PFSK-1 (cell line): ENCODE measurements around the gene PCSK1N.

Experiments used
- POLR2AphosphoS5 ChIP-seq: IDR thresholded peaks from 2 replicates; pipeline ENCODE4 v1.6.1; 2012; ENCODE audit warnings: low read depth, mild to moderate bottlenecking, control low read depth, low read length, moderate library complexity
- REST ChIP-seq, 2 experiments: IDR thresholded peaks; 2 replicates each; pipeline versions ENCODE4 v1.6.1 to v1.8.0; 2011 to 2012; ENCODE audit warnings: low read depth in 2 of 2, low read length in 2 of 2, control low read depth in 1 of 2, inconsistent platforms in 1 of 2, mild to moderate bottlenecking in 1 of 2, moderate library complexity in 1 of 2; ENCODE audit not compliant: insufficient read depth in 1 of 2
- SIN3A ChIP-seq: IDR thresholded peaks from 2 replicates; pipeline ENCODE4 v1.6.1; 2012; ENCODE audit warnings: mild to moderate bottlenecking, low read length, moderate library complexity, borderline replicate concordance; ENCODE audit not compliant: insufficient read depth

DNA sequence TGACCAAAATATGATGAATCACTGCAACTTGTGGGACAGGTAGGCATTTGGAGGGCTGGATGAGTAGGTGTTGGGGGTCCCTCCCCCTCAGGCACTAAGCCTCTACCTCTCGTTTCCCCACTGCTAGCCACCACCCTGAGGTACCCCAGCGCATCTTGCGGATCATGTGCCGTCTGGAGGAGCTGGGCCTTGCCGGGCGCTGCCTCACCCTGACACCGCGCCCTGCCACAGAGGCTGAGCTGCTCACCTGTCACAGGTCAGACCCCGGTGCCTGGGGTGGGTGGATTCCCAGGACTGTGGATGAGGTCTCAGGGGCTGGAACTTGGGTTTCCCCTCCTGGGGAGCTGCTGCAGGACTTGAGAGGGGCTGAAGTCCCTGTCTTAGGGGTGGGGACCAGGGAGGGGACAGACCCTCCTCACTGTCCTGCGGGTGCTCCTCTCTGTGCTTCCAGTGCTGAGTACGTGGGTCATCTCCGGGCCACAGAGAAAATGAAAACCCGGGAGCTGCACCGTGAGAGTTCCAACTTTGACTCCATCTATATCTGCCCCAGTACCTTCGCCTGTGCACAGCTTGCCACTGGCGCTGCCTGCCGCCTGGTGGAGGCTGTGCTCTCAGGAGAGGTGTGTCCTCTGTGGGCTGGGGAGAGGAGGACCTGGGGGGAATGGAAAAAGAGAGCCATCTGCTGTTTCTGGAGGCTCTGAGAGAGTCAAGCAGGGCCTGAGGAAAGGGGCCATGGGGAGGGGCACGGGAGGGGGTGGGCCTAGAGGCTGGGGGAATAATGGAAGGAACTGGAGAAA lies 19.2 kb downstream of the PCSK1N start:
- TF ChIP-seq REST (IDR thresholded peaks at IDR 0.05; ENCODE audit: insufficient read depth in 1 of 2, low read depth in 2 of 2, low read length in 2 of 2) (no peak), SIN3A (no peak), POLR2AphosphoS5 (no peak)
